ENCODE results near the gene N4BP2.

Gene N4BP2

GRCh38 chr4:40032785-40033184 lies 23.9 kb upstream of the N4BP2 start:
- Histone ChIP-seq H3K36me3 (ENCODE audit: insufficient read depth) (no peaks in the 10 kb centered on the region), H2AFZ (ENCODE audit: low read depth) (no peak overlapping the region), H3K79me2 (ENCODE audit: insufficient read depth, low read depth) (no peaks in the 10 kb centered on the region), H4K20me1 (ENCODE audit: insufficient read depth) (no peaks in the 10 kb centered on the region), H3K27ac (no peak overlapping the region), H3K27me3 (ENCODE audit: insufficient read depth, low read depth) (no peaks in the 10 kb centered on the region), H3K4me1 (ENCODE audit: low read depth, poor library complexity, severe bottlenecking) (no peaks in the 10 kb centered on the region), H3K4me2 (no peak overlapping the region), H3K4me3 (IDR thresholded peaks at IDR 0.05; ENCODE audit: insufficient read depth, low read depth, low read length) (no peak overlapping the region), H3K9ac (no peak overlapping the region)
- TF ChIP-seq, protein P1, sequence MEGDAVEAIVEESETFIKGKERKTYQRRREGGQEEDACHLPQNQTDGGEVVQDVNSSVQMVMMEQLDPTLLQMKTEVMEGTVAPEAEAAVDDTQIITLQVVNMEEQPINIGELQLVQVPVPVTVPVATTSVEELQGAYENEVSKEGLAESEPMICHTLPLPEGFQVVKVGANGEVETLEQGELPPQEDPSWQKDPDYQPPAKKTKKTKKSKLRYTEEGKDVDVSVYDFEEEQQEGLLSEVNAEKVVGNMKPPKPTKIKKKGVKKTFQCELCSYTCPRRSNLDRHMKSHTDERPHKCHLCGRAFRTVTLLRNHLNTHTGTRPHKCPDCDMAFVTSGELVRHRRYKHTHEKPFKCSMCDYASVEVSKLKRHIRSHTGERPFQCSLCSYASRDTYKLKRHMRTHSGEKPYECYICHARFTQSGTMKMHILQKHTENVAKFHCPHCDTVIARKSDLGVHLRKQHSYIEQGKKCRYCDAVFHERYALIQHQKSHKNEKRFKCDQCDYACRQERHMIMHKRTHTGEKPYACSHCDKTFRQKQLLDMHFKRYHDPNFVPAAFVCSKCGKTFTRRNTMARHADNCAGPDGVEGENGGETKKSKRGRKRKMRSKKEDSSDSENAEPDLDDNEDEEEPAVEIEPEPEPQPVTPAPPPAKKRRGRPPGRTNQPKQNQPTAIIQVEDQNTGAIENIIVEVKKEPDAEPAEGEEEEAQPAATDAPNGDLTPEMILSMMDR (conservative IDR thresholded peaks at IDR 0.05; ENCODE audit: low read depth, low read length) = no peak

DNA sequence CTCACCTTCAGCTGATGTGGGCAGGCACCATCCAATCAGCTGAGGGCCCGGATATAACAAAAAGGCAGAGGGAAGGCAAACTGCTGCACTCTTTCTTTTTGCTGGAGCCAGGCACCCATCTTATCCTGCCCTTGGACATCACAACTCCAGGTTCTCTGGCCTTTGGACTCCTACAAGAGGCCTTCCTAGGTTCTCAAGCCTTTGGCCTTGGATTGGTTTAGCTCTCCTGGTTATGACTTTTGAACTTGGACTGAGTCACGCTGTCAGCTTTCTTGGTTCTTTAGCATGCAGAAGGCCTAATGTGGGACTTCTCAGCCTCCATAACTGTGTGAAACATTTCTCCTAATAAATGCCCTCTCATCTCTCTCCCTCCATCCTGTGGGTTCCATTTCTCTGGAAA lies 23.0 kb upstream of the N4BP2 start:
- H2AFZ ChIP-seq (ENCODE audit: low read depth) = no peak overlapping the region
- no peak overlapping the region for H3K9ac ChIP-seq
- H3K4me3 ChIP-seq (IDR thresholded peaks at IDR 0.05; ENCODE audit: insufficient read depth, low read depth, low read length) = no peak overlapping the region
- H4K20me1 ChIP-seq (ENCODE audit: insufficient read depth) = no peaks in the 10 kb centered on the region
- no peak overlapping the region for H3K27ac ChIP-seq
- no peak overlapping the region for H3K4me2 ChIP-seq
- no peaks in the 10 kb centered on the region for H3K79me2 ChIP-seq (ENCODE audit: insufficient read depth, low read depth)
- TF ChIP-seq, protein P1 (conservative IDR thresholded peaks at IDR 0.05; ENCODE audit: low read depth, low read length) = no peak
- H3K27me3 ChIP-seq (ENCODE audit: insufficient read depth, low read depth) = no peaks in the 10 kb centered on the region
- H3K4me1 ChIP-seq (ENCODE audit: low read depth, poor library complexity, severe bottlenecking) = no peaks in the 10 kb centered on the region
- no peaks in the 10 kb centered on the region for H3K36me3 ChIP-seq (ENCODE audit: insufficient read depth)

DNA sequence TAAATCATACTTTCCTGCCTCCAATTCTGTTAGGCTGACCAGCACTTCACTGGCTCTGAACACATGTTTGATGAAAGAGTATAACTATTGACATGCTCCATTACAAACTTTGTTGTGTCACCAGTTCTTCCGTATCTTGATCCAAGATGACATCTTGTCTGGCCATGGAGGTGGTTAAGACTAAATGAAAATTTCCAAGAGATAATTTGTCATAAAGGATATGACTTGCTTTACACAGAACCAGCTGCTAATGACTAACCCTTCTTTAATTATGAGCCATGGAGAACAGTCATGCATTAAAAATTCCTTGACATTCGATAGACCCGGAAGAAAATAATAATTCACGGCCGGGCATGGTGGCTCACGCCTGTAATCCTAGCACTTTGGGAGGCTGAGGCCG lies 17.7 kb upstream of the N4BP2 start:
- Histone ChIP-seq H3K4me1 (ENCODE audit: low read depth, poor library complexity, severe bottlenecking) (no peaks in the 10 kb centered on the region), H2AFZ (ENCODE audit: low read depth) (no peak overlapping the region), H3K27ac (no peak overlapping the region), H3K4me2 (no peak overlapping the region), H3K9ac (no peak overlapping the region), H3K27me3 (ENCODE audit: insufficient read depth, low read depth) (no peaks in the 10 kb centered on the region), H3K36me3 (ENCODE audit: insufficient read depth) (no peaks in the 10 kb centered on the region), H3K4me3 (IDR thresholded peaks at IDR 0.05; ENCODE audit: insufficient read depth, low read depth, low read length) (no peak overlapping the region), H3K79me2 (ENCODE audit: insufficient read depth, low read depth) (no peaks in the 10 kb centered on the region), H4K20me1 (ENCODE audit: insufficient read depth) (no peaks in the 10 kb centered on the region)
- TF ChIP-seq, protein P1 (conservative IDR thresholded peaks at IDR 0.05; ENCODE audit: low read depth, low read length) = no peak

DNA sequence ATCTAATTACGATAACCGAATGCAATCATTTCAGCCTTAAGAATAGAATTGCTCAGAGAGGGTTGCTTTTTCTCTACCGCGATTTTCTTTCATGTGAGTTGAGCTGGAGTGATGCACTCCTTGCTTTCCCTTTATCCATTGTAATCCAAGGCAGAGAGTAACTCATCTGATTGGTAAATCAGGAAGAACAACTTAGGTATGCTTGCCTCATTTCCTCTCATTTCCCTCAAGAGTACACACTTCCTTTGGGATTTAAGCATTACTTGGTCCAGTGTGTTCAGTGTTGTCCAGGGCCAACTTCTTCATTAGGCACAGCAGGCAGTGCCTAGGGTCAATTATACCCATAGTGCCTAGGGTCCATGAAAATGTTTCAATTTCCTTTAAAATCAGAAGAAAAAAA lies 15.7 kb upstream of the N4BP2 start:
- no peak overlapping the region for H2AFZ ChIP-seq (ENCODE audit: low read depth)
- TF ChIP-seq, protein P1 (conservative IDR thresholded peaks at IDR 0.05; ENCODE audit: low read depth, low read length) = no peak

More for the DNA sequence above, 15.7 kb upstream of the N4BP2 start:
- Histone ChIP-seq H3K4me1 (ENCODE audit: low read depth, poor library complexity, severe bottlenecking) (no peaks in the 10 kb centered on the region), H3K27me3 (ENCODE audit: insufficient read depth, low read depth) (no peaks in the 10 kb centered on the region), H3K4me3 (IDR thresholded peaks at IDR 0.05; ENCODE audit: insufficient read depth, low read depth, low read length) (no peak overlapping the region), H3K9ac (no peak overlapping the region), H3K27ac (no peak overlapping the region), H3K4me2 (no peak overlapping the region), H3K36me3 (ENCODE audit: insufficient read depth) (no peaks in the 10 kb centered on the region), H4K20me1 (ENCODE audit: insufficient read depth) (no peaks in the 10 kb centered on the region), H3K79me2 (ENCODE audit: insufficient read depth, low read depth) (no peaks in the 10 kb centered on the region)

Data from KMS-11 (cell line).